Astrocyte (in vitro differentiated cells and primary cell): Measurements from ENCODE around the gene P2RY13.

ENCODE experiments used
- CTCF ChIP-seq: IDR thresholded peaks from 2 replicates; pipeline ENCODE4 v1.5.1; 2011; ENCODE audit warnings: low read depth, mild to moderate bottlenecking, inconsistent platforms, low read length, moderate library complexity; ENCODE audit not compliant: insufficient read depth
- EZH2 ChIP-seq: IDR thresholded peaks from 2 replicates; pipeline ENCODE4 v1.6.1; 2012; ENCODE audit warnings: mild to moderate bottlenecking, low read length, inconsistent platforms; ENCODE audit not compliant: insufficient read depth

DNA sequence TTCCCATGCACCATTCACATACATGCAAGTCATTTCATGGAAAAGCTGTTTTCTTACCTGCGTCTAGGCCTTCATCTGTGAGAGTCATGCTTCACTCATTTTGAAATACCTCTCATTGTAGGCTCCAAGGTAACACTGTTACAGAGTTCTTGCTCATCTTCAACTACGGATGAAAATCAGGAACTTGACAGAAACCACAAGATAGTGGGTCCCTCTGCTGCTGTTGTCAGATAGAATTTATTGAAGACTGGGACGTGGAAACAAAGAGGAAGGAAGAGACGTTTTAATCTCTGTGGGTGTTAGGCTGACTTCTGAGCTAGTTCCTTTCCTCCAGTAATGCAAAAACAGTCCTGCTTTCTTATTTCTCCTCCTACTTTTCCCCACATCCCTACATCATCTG lies 51.1 kb downstream of the P2RY13 start, which contains the start of gene P2RY14:
- TF ChIP-seq CTCF (no peak), EZH2 (no peak)
